Measurements from ENCODE around the gene MED14. TPM values are rescaled to one million over a fixed set of nuclear protein-coding genes. Genes with fewer than 3 reads are reported as not detected.

MED14 gene
- total and polyA plus RNA-seq, 2 of the 4 experiments (the other 2 are of a cell fraction), result 17.6 to 25.9 TPM

DNA sequence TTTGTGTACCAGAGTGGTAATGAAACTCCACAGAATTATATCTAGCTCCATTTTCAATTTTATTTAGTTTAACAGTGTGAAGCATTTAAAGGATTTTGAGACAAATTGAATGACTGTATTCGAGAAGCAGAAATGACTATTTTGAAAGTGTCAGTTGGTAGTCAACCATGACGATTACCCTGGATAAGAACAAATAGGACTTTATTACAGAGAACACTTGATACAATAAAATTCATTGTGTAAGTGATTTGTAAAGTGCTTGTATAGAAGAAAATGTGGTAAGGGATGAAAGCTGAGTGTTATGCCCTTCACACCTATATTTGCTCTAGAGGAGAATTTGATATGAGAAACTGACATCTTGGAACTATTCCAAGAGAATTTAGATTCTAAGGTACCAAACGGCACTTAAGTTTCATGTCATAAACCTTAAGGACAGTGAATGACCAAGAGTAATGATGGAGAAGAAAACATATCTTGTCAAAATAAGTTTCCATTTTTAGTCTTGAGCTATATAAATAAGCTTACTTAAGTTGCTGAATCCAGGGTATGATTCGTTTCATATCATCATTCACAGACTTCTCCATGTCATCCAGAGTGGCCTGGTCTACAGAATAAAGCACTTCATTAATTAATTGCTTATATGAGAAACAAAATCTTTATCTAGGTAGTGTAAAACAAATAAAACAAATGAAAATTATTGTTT, 34.6 kb downstream of the MED14 start:
- H3K4ac ChIP-seq (ENCODE audit: low read depth, low read length), result no peak overlapping the region
- H3K79me1 ChIP-seq (ENCODE audit: low read depth in 1 of 2, low read length in 2 of 2), result no peaks in the 10 kb centered on the region
- H3K27ac ChIP-seq (ENCODE audit: insufficient read depth, low read length), result no peak overlapping the region
- H4K20me1 ChIP-seq (ENCODE audit: insufficient read depth, low read length), result no peaks in the 10 kb centered on the region
- dilution Hi-C loops (cut with HindIII; ENCODE audit: low sequenced_read_pairs, unreplicated experiment) (no loop called here), in situ Hi-C loops (cut with MboI; ENCODE audit: low sequenced_read_pairs) (no loop called here), intact Hi-C loops (cut with micrococcal nuclease) (no loop called here)
- H3K9ac ChIP-seq (ENCODE audit: low read depth, low read length), result no peak overlapping the region
- no TSS peak for BruUV-seq (replicated peaks)
- no CpG with 5 or more reads among the region's 4 CpGs for WGBS, 2 experiments (ENCODE audit: extremely low coverage in 2 of 2, insufficient read length in 1 of 2)
- no peaks in the 10 kb centered on the region for H3K4me1 ChIP-seq (ENCODE audit: control insufficient read depth, insufficient read depth, low read length)
- ChIA-PET POLR2A (ENCODE audit: unreplicated experiment) (no interaction called here), CTCF (no interaction called here)
- no peak overlapping the region for H2AFZ ChIP-seq (replicated peaks; ENCODE audit: low read length, poor library complexity)
- H3K18ac ChIP-seq (ENCODE audit: low read depth, low read length), result no peak overlapping the region
- no peak overlapping the region for H3K14ac ChIP-seq (replicated peaks; ENCODE audit: low read depth, low read length)
- H3K23ac ChIP-seq (ENCODE audit: low read depth, low read length), result no peak overlapping the region
- H3K9me1 ChIP-seq (ENCODE audit: insufficient read depth, low read length), result no peaks in the 10 kb centered on the region
- H3K27me3 ChIP-seq (ENCODE audit: control insufficient read depth, insufficient read depth, low read length), result no peaks in the 10 kb centered on the region; the same call in none of the 2 replicates
- H3K56ac ChIP-seq (ENCODE audit: extremely low read depth, insufficient read depth, low read length), result no peak overlapping the region
- H3K36me3 ChIP-seq (ENCODE audit: control insufficient read depth, insufficient read depth, low read length), result peaks cover 1% of the 10 kb centered on the region; the same call in 1 of the 2 replicates
- no peak overlapping the region for H2AK9ac ChIP-seq (replicated peaks; ENCODE audit: low read depth, low read length, poor library complexity)
- H4K8ac ChIP-seq (ENCODE audit: low read depth in 2 of 2, low read length in 2 of 2), result no peak overlapping the region
- no peak overlapping the region for H2BK120ac ChIP-seq (ENCODE audit: low read depth, low read length)
- DNase-seq (no peak), ATAC-seq (ENCODE audit: low read depth) (no peak)
- H2AK5ac ChIP-seq (ENCODE audit: low read depth, low read length), result no peak overlapping the region
- no peak overlapping the region for H2BK15ac ChIP-seq (ENCODE audit: low read depth, low read length)
- H2BK20ac ChIP-seq (ENCODE audit: low read depth, low read length), result no peak overlapping the region
- H2BK5ac ChIP-seq (ENCODE audit: low read depth, low read length, poor library complexity, severe bottlenecking), result no peak overlapping the region
- H3K9me3 ChIP-seq (ENCODE audit: control insufficient read depth, insufficient read depth, low read length), result no peaks in the 10 kb centered on the region
- H3K4me3 ChIP-seq (ENCODE audit: insufficient read depth, low read depth, low read length), result no peak overlapping the region
- no peak overlapping the region for H4K5ac ChIP-seq (ENCODE audit: low read depth, low read length)
- no peak overlapping the region for H3K4me2 ChIP-seq (ENCODE audit: low read depth, low read length)
- no peak for TF ChIP-seq RCOR1 (IDR thresholded peaks at IDR 0.05; ENCODE audit: insufficient replicate concordance, low read length)
- TF ChIP-seq, protein P1, sequence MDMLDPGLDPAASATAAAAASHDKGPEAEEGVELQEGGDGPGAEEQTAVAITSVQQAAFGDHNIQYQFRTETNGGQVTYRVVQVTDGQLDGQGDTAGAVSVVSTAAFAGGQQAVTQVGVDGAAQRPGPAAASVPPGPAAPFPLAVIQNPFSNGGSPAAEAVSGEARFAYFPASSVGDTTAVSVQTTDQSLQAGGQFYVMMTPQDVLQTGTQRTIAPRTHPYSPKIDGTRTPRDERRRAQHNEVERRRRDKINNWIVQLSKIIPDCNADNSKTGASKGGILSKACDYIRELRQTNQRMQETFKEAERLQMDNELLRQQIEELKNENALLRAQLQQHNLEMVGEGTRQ (IDR thresholded peaks at IDR 0.05; ENCODE audit: low read depth, low read length), result no peak
- TF ChIP-seq, protein P2, sequence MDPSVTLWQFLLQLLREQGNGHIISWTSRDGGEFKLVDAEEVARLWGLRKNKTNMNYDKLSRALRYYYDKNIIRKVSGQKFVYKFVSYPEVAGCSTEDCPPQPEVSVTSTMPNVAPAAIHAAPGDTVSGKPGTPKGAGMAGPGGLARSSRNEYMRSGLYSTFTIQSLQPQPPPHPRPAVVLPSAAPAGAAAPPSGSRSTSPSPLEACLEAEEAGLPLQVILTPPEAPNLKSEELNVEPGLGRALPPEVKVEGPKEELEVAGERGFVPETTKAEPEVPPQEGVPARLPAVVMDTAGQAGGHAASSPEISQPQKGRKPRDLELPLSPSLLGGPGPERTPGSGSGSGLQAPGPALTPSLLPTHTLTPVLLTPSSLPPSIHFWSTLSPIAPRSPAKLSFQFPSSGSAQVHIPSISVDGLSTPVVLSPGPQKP (IDR thresholded peaks at IDR 0.05; ENCODE audit: borderline replicate concordance, low read depth, low read length), result no peak
- TF ChIP-seq BHLHE40 (IDR thresholded peaks at IDR 0.05; ENCODE audit: low read depth, low read length), result no peak
- TF ChIP-seq, protein P3, sequence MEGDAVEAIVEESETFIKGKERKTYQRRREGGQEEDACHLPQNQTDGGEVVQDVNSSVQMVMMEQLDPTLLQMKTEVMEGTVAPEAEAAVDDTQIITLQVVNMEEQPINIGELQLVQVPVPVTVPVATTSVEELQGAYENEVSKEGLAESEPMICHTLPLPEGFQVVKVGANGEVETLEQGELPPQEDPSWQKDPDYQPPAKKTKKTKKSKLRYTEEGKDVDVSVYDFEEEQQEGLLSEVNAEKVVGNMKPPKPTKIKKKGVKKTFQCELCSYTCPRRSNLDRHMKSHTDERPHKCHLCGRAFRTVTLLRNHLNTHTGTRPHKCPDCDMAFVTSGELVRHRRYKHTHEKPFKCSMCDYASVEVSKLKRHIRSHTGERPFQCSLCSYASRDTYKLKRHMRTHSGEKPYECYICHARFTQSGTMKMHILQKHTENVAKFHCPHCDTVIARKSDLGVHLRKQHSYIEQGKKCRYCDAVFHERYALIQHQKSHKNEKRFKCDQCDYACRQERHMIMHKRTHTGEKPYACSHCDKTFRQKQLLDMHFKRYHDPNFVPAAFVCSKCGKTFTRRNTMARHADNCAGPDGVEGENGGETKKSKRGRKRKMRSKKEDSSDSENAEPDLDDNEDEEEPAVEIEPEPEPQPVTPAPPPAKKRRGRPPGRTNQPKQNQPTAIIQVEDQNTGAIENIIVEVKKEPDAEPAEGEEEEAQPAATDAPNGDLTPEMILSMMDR (conservative IDR thresholded peaks at IDR 0.05; ENCODE audit: low read depth, low read length), result no peak
- TF ChIP-seq SMC3 (IDR thresholded peaks at IDR 0.05; ENCODE audit: low read depth, low read length), result no peak
- no peak for TF ChIP-seq NFE2L2 (IDR thresholded peaks at IDR 0.05; ENCODE audit: low read depth, low read length)
- no peak for TF ChIP-seq MAZ (IDR thresholded peaks at IDR 0.05; ENCODE audit: borderline replicate concordance, low read depth, low read length)
- H4K91ac ChIP-seq (ENCODE audit: insufficient read depth, low read depth, low read length), result no peak overlapping the region

All from IMR-90 (cell line).